Activated T-cell treated with anti-CD3 and anti-CD28 coated beads, Interleukin-2, amount 50 U/mL, for 72 hours (primary cell): ENCODE results near the gene RHOT2. TPM values are rescaled to one million over a fixed set of nuclear protein-coding genes. Genes with fewer than 3 reads are reported as not detected.
"Not testable (repeated sequence)": the region's sequence is repeated elsewhere in the genome, so short reads cannot be mapped to it uniquely, and the experiment has no call there.

Source experiments
- ATAC-seq, 2 donors: fragments of 150-1000 bp; cut with Tn5 transposase; replicated peaks in 1 of 2; 2 replicates each; pipeline ENCODE4 v1.10.0; 2021; ENCODE audit warnings: moderate library complexity in 2 of 2, mild to moderate bottlenecking in 1 of 2
- DNase-seq, 2 donors: peaks; one replicate each; pipeline ENCODE4 v3.0.0; 2021 to 2022; ENCODE audit warnings: mixed read lengths in 1 of 2
- H3K27ac Mint-ChIP-seq: one replicate; pipeline ENCODE4 v1.8.0; 2022; ENCODE audit warnings: mild to moderate bottlenecking, moderate library complexity, mixed read lengths
- H3K27me3 Mint-ChIP-seq: one replicate; pipeline ENCODE4 v1.8.0; 2022; ENCODE audit warnings: low read depth, mixed read lengths
- H3K36me3 Mint-ChIP-seq, 2 donors: one replicate each; pipeline ENCODE4 v1.8.0; 2022; ENCODE audit warnings: mixed read lengths in 2 of 2, mild to moderate bottlenecking in 1 of 2; ENCODE audit not compliant: insufficient read depth in 2 of 2
- H3K4me1 Mint-ChIP-seq: one replicate; pipeline ENCODE4 v1.8.0; 2022; ENCODE audit warnings: low read depth, mixed read lengths
- H3K4me3 Mint-ChIP-seq, 2 donors: one replicate each; pipeline ENCODE4 v1.8.0; 2022; ENCODE audit warnings: mild to moderate bottlenecking in 2 of 2, mixed read lengths in 2 of 2, moderate library complexity in 2 of 2
- H3K9me3 Mint-ChIP-seq, 2 donors: one replicate each; pipeline ENCODE4 v1.8.0; 2022; ENCODE audit warnings: mixed read lengths in 2 of 2
- total RNA-seq, 2 donors: library from RNA; stranded (reverse); gene quantifications; one replicate each; pipeline ENCODE4 v1.2.3, GENCODE V29; 2022

RHOT2 gene
- total RNA-seq, 2 donors from 2014 or later = 110 to 115 TPM

GRCh38 chr16:689175-689897, 21.4 kb downstream of the RHOT2 start:
- H3K4me3 Mint-ChIP-seq = peak overlapping the region; percentile 90 to 93
- no peak for DNase-seq
- H3K4me1 Mint-ChIP-seq = peaks cover 28% of the 10 kb centered on the region
- H3K27me3 Mint-ChIP-seq = no peaks in the 10 kb centered on the region
- no peaks in the 10 kb centered on the region for H3K9me3 Mint-ChIP-seq
- H3K27ac Mint-ChIP-seq = peak overlapping the region; percentile 93
- H3K36me3 Mint-ChIP-seq = peaks cover 1% of the 10 kb centered on the region in 2 donors
- no peak for ATAC-seq

- not testable (repeated sequence) for H3K9me3 Mint-ChIP-seq, H3K36me3 Mint-ChIP-seq, DNase-seq, H3K27me3 Mint-ChIP-seq, ATAC-seq
- H3K4me3 Mint-ChIP-seq = peak overlapping the region; percentile 38 to 93
- peaks cover 25% of the 10 kb centered on the region for H3K4me1 Mint-ChIP-seq
- H3K27ac Mint-ChIP-seq = peak overlapping the region; percentile 75
These were observed 23.3 kb downstream of the RHOT2 start for GRCh38 chr16:691242-691641.

- Mint-ChIP-seq H3K27me3 (no peaks in the 10 kb centered on the region), H3K4me3 (peak overlapping the region in 1 of 2 donors; percentile 4), H3K4me1 (peaks cover 22% of the 10 kb centered on the region), H3K36me3 (peaks cover 1% of the 10 kb centered on the region in 2 donors), H3K9me3 (no peaks in the 10 kb centered on the region), H3K27ac (no peak overlapping the region)
- ATAC-seq = no peak
- DNase-seq = no peak
These were observed 24.6 kb downstream of the RHOT2 start for GRCh38 chr16:692356-693108.

GRCh38 chr16:693364-693763, 25.4 kb downstream of the RHOT2 start:
- DNase-seq (no peak), ATAC-seq (no peak)
- Mint-ChIP-seq H3K36me3 (peaks cover 1% of the 10 kb centered on the region in 2 donors), H3K4me3 (peak overlapping the region; percentile 59 to 71), H3K9me3 (no peaks in the 10 kb centered on the region), H3K27me3 (no peaks in the 10 kb centered on the region), H3K4me1 (peaks cover 18% of the 10 kb centered on the region), H3K27ac (no peak overlapping the region)

GRCh38 chr16:693766-694165, 25.8 kb downstream of the RHOT2 start:
- Mint-ChIP-seq H3K4me3 (peak overlapping the region; percentile 59 to 71), H3K36me3 (peaks cover 1% of the 10 kb centered on the region in 2 donors), H3K27me3 (no peaks in the 10 kb centered on the region), H3K9me3 (no peaks in the 10 kb centered on the region), H3K4me1 (peaks cover 14% of the 10 kb centered on the region), H3K27ac (no peak overlapping the region)
- ATAC-seq (no peak), DNase-seq (no peak)

GRCh38 chr16:694187-694862, 26.4 kb downstream of the RHOT2 start:
- Mint-ChIP-seq H3K27me3 (no peaks in the 10 kb centered on the region), H3K36me3 (peaks cover 1% of the 10 kb centered on the region in 2 donors), H3K9me3 (no peaks in the 10 kb centered on the region), H3K4me3 (peak overlapping the region; percentile 78 to 88), H3K27ac (no peak overlapping the region), H3K4me1 (peaks cover 9% of the 10 kb centered on the region)
- DNase-seq (no peak), ATAC-seq (no peak)

GRCh38 chr16:694863-695354, 27.0 kb downstream of the RHOT2 start:
- Mint-ChIP-seq H3K9me3 (no peaks in the 10 kb centered on the region), H3K36me3 (peaks cover 1% of the 10 kb centered on the region in 2 donors), H3K4me1 (peaks cover 6% of the 10 kb centered on the region), H3K27ac (no peak overlapping the region), H3K4me3 (peak overlapping the region; percentile 78 to 88), H3K27me3 (no peaks in the 10 kb centered on the region)
- DNase-seq (no peak), ATAC-seq (peak in 1 of 2 donors; percentile 2)

GRCh38 chr16:695355-696089, 27.6 kb downstream of the RHOT2 start:
- H3K27ac Mint-ChIP-seq = no peak overlapping the region
- ATAC-seq = peak; percentile 86 to 88
- no peaks in the 10 kb centered on the region for H3K36me3 Mint-ChIP-seq
- H3K4me1 Mint-ChIP-seq = peaks cover 6% of the 10 kb centered on the region
- no peaks in the 10 kb centered on the region for H3K27me3 Mint-ChIP-seq
- peak; percentile 80 to 82 for DNase-seq
- H3K9me3 Mint-ChIP-seq = no peaks in the 10 kb centered on the region
- H3K4me3 Mint-ChIP-seq = peak overlapping the region; percentile 88 to 90

GRCh38 chr16:698911-699671, 31.2 kb downstream of the RHOT2 start:
- Mint-ChIP-seq H3K36me3 (no peaks in the 10 kb centered on the region), H3K4me3 (no peak overlapping the region), H3K27me3 (peaks cover 23% of the 10 kb centered on the region), H3K27ac (no peak overlapping the region), H3K9me3 (no peaks in the 10 kb centered on the region), H3K4me1 (peaks cover 6% of the 10 kb centered on the region)
- DNase-seq (no peak), ATAC-seq (no peak)

GRCh38 chr16:700684-701584, 33.0 kb downstream of the RHOT2 start:
- H3K4me3 Mint-ChIP-seq = no peak overlapping the region
- ATAC-seq (peak; percentile 51 to 64), DNase-seq (peak; percentile 54 to 63)
- no peaks in the 10 kb centered on the region for H3K36me3 Mint-ChIP-seq
- H3K27ac Mint-ChIP-seq = no peak overlapping the region
- no peaks in the 10 kb centered on the region for H3K9me3 Mint-ChIP-seq
- no peaks in the 10 kb centered on the region for H3K4me1 Mint-ChIP-seq
- H3K27me3 Mint-ChIP-seq = peaks cover 28% of the 10 kb centered on the region

GRCh38 chr16:702341-702740, 34.4 kb downstream of the RHOT2 start:
- Mint-ChIP-seq H3K9me3 (no peaks in the 10 kb centered on the region), H3K27ac (no peak overlapping the region), H3K36me3 (no peaks in the 10 kb centered on the region), H3K4me1 (no peaks in the 10 kb centered on the region), H3K27me3 (peaks cover 40% of the 10 kb centered on the region), H3K4me3 (no peak overlapping the region)
- no peak for DNase-seq
- no peak for ATAC-seq
